Measurements from ENCODE around the gene YPEL3. TPM values are rescaled to one million over a fixed set of nuclear protein-coding genes. Genes with fewer than 3 reads are reported as not detected.

The YPEL3 gene
- total and polyA plus RNA-seq, 4 donors: 66.0 to 240 (median 92.3) TPM

GRCh38 chr16:30096862-30097563 is 1.0 kb upstream of the YPEL3 start:
- intact Hi-C loops (cut with DNase I): loop anchor here in 1 of 2 donors (2.0 to 10.0 kb wide), 2 partner anchors 24 to 308 kb away; partner anchors contain the start of gene ZNF771
- no peak overlapping the region for H3K4me3 ChIP-seq (ENCODE audit: low read length in 2 of 2)
- DNase-seq: no peak
- H3K4me1 ChIP-seq (ENCODE audit: control insufficient read depth in 1 of 2, insufficient read depth in 2 of 2, low read length in 2 of 2): no peaks in the 10 kb centered on the region
- no peak for ATAC-seq (ENCODE audit: low FRiP score)
- no peak overlapping the region for H3K27ac ChIP-seq (ENCODE audit: low read depth in 1 of 2, low read length in 2 of 2)
- peaks cover 0 to 2% of the 10 kb centered on the region in 2 donors for H3K36me3 ChIP-seq (ENCODE audit: control insufficient read depth in 1 of 2, insufficient read depth in 2 of 2, low read length in 1 of 2)
- H3K9me3 ChIP-seq (ENCODE audit: control insufficient read depth, low read length): no peaks in the 10 kb centered on the region
- WGBS, 2 donors: 96% methylated on average over 18 of the region's 18 CpGs
- no peaks in the 10 kb centered on the region for H3K27me3 ChIP-seq (ENCODE audit: control insufficient read depth in 1 of 2, insufficient read depth in 2 of 2, low read length in 1 of 2)

- Histone ChIP-seq H3K4me1 (ENCODE audit: control insufficient read depth in 1 of 2, insufficient read depth in 2 of 2, low read length in 2 of 2) (no peaks in the 10 kb centered on the region), H3K9me3 (ENCODE audit: control insufficient read depth, low read length) (no peaks in the 10 kb centered on the region), H3K4me3 (ENCODE audit: low read length in 2 of 2) (peak overlapping the region; percentile 79 to 82), H3K27me3 (ENCODE audit: control insufficient read depth in 1 of 2, insufficient read depth in 2 of 2, low read length in 1 of 2) (no peaks in the 10 kb centered on the region), H3K36me3 (ENCODE audit: control insufficient read depth in 1 of 2, insufficient read depth in 2 of 2, low read length in 1 of 2) (peaks cover 0 to 2% of the 10 kb centered on the region in 2 donors), H3K27ac (ENCODE audit: low read depth in 1 of 2, low read length in 2 of 2) (peak overlapping the region; percentile 45 to 66)
- no peak for DNase-seq
- ATAC-seq (ENCODE audit: low FRiP score): no peak
- WGBS, 2 donors: 13 to 14% methylated on average over 40 to 47 of the region's 47 CpGs
- intact Hi-C loops (cut with DNase I): loop anchor here in 1 of 2 donors (2.0 to 10.0 kb wide), 2 partner anchors 25 to 309 kb away; partner anchors contain the start of gene ZNF771
These were observed 591 bp downstream of the YPEL3 start for GRCh38 chr16:30095166-30096078.

GRCh38 chr16:30094541-30095165 is 1.4 kb downstream of the YPEL3 start:
- DNase-seq (no peak), ATAC-seq (ENCODE audit: low FRiP score) (no peak)
- H3K4me3 ChIP-seq (ENCODE audit: low read length in 2 of 2): peak overlapping the region in 1 of 2 donors; percentile 79
- peaks cover 0 to 2% of the 10 kb centered on the region in 2 donors for H3K36me3 ChIP-seq (ENCODE audit: control insufficient read depth in 1 of 2, insufficient read depth in 2 of 2, low read length in 1 of 2)
- H3K27me3 ChIP-seq (ENCODE audit: control insufficient read depth in 1 of 2, insufficient read depth in 2 of 2, low read length in 1 of 2): no peaks in the 10 kb centered on the region
- H3K27ac ChIP-seq (ENCODE audit: low read depth in 1 of 2, low read length in 2 of 2): peak overlapping the region in 1 of 2 donors; percentile 66
- 73 to 81% methylated on average over 11 of the region's 11 CpGs for WGBS, 2 donors
- intact Hi-C loops (cut with DNase I): loop anchor here in 1 of 2 donors (10.0 kb wide), 1 partner anchor 310 kb away; the partner anchor contains the start of gene ZNF771
- no peaks in the 10 kb centered on the region for H3K4me1 ChIP-seq (ENCODE audit: control insufficient read depth in 1 of 2, insufficient read depth in 2 of 2, low read length in 2 of 2)
- H3K9me3 ChIP-seq (ENCODE audit: control insufficient read depth, low read length): no peaks in the 10 kb centered on the region

- no peaks in the 10 kb centered on the region for H3K27me3 ChIP-seq (ENCODE audit: control insufficient read depth in 1 of 2, insufficient read depth in 2 of 2, low read length in 1 of 2)
- no peaks in the 10 kb centered on the region for H3K9me3 ChIP-seq (ENCODE audit: control insufficient read depth, low read length)
- ATAC-seq (ENCODE audit: low FRiP score) (peak; percentile 74), DNase-seq (peak; percentile 89 to 92)
- H3K4me3 ChIP-seq (ENCODE audit: low read length in 2 of 2): no peak overlapping the region
- H3K27ac ChIP-seq (ENCODE audit: low read depth in 1 of 2, low read length in 2 of 2): peak overlapping the region in 1 of 2 donors; percentile 29
- intact Hi-C loops (cut with DNase I): loop anchor here in 1 of 2 donors (10.0 kb wide), 1 partner anchor 312 kb away; the partner anchor contains the start of gene ZNF771
- peaks cover 0 to 2% of the 10 kb centered on the region in 2 donors for H3K36me3 ChIP-seq (ENCODE audit: control insufficient read depth in 1 of 2, insufficient read depth in 2 of 2, low read length in 1 of 2)
- WGBS, 2 donors: 18 to 23% methylated on average over 22 of the region's 22 CpGs
- H3K4me1 ChIP-seq (ENCODE audit: control insufficient read depth in 1 of 2, insufficient read depth in 2 of 2, low read length in 2 of 2): no peaks in the 10 kb centered on the region
These were observed 3.5 kb downstream of the YPEL3 start for GRCh38 chr16:30092373-30093010.

GRCh38 chr16:30091474-30092372 is 4.3 kb downstream of the YPEL3 start, which contains the start of gene TBX6:
Gene TBX6 (minus strand): TSS chr16:30091924. CDS start chr16:30091193, 731 bp downstream.
- H3K27ac ChIP-seq (ENCODE audit: low read depth in 1 of 2, low read length in 2 of 2): peak within 1 kb of the TSS in 1 of 2 donors; percentile 29
- H3K36me3 ChIP-seq (ENCODE audit: control insufficient read depth in 1 of 2, insufficient read depth in 2 of 2, low read length in 1 of 2): peaks cover 0 to 2% of the 10 kb centered on the region in 2 donors
- H3K9me3 ChIP-seq (ENCODE audit: control insufficient read depth, low read length): no peaks in the 10 kb centered on the region
- DNase-seq (peak; percentile 96 to 98), ATAC-seq (ENCODE audit: low FRiP score) (peak; percentile 95)
- no peaks in the 10 kb centered on the region for H3K4me1 ChIP-seq (ENCODE audit: control insufficient read depth in 1 of 2, insufficient read depth in 2 of 2, low read length in 2 of 2)
- peak within 1 kb of the TSS; percentile 0 to 15 for H3K4me3 ChIP-seq (ENCODE audit: low read length in 2 of 2)
- H3K27me3 ChIP-seq (ENCODE audit: control insufficient read depth in 1 of 2, insufficient read depth in 2 of 2, low read length in 1 of 2): no peaks in the 10 kb centered on the region
- 1 to 2% methylated on average over 72 to 76 of the region's 76 CpGs for WGBS, 2 donors
- intact Hi-C loops (cut with DNase I): loop anchor here in 1 of 2 donors (10.0 kb wide), 1 partner anchor 313 kb away; the partner anchor contains the start of gene ZNF771

GRCh38 chr16:30090610-30091331 is 5.2 kb downstream of the YPEL3 start:
- Histone ChIP-seq H3K27me3 (ENCODE audit: control insufficient read depth in 1 of 2, insufficient read depth in 2 of 2, low read length in 1 of 2) (no peaks in the 10 kb centered on the region), H3K36me3 (ENCODE audit: control insufficient read depth in 1 of 2, insufficient read depth in 2 of 2, low read length in 1 of 2) (peaks cover 0 to 2% of the 10 kb centered on the region in 2 donors), H3K27ac (ENCODE audit: low read depth in 1 of 2, low read length in 2 of 2) (no peak overlapping the region), H3K4me3 (ENCODE audit: low read length in 2 of 2) (no peak overlapping the region), H3K9me3 (ENCODE audit: control insufficient read depth, low read length) (no peaks in the 10 kb centered on the region), H3K4me1 (ENCODE audit: control insufficient read depth in 1 of 2, insufficient read depth in 2 of 2, low read length in 2 of 2) (no peaks in the 10 kb centered on the region)
- intact Hi-C loops (cut with DNase I): loop anchor here in 1 of 2 donors (10.0 kb wide), 1 partner anchor 314 kb away; the partner anchor contains the start of gene ZNF771
- no peak for DNase-seq
- 66 to 67% methylated on average over 26 of the region's 26 CpGs for WGBS, 2 donors
- ATAC-seq (ENCODE audit: low FRiP score): no peak

Data from aorta (tissue), 5 donors.